Measurements from ENCODE around the gene MYOZ2.
"Not testable (repeated sequence)": the region's sequence is repeated elsewhere in the genome, so short reads cannot be mapped to it uniquely, and the experiment has no call there.

Gene MYOZ2

DNA sequence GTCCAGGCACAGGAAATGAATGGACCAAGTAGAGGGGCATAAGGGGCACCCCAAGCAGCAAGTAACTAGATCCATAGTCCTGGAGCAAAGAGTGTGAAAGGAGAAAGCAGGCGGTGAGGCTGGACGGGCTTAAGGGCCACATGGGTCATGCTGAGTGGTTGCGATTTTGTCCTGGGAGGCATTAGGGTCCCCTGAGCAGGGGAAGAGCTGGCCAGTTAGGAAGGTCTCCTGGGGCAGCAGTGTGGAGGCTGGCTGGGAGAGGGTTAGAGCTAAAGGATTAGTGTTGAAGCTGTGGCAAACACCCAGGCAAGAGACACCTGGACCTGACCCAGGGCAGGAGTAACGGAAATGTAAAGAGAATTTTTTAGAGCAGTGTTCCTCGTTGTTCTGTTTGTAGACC lies 26.5 kb downstream of the MYOZ2 start:
- Mint-ChIP-seq H3K9me3 (peaks cover 5% of the 10 kb centered on the region), H3K27me3 (ENCODE audit: low read depth) (no peaks in the 10 kb centered on the region), H3K4me1 (peaks cover 9% of the 10 kb centered on the region), H3K4me3 (no peak overlapping the region), H3K36me3 (ENCODE audit: low read depth) (peaks cover 4% of the 10 kb centered on the region), H3K27ac (no peak overlapping the region)
- TF ChIP-seq, protein P1, sequence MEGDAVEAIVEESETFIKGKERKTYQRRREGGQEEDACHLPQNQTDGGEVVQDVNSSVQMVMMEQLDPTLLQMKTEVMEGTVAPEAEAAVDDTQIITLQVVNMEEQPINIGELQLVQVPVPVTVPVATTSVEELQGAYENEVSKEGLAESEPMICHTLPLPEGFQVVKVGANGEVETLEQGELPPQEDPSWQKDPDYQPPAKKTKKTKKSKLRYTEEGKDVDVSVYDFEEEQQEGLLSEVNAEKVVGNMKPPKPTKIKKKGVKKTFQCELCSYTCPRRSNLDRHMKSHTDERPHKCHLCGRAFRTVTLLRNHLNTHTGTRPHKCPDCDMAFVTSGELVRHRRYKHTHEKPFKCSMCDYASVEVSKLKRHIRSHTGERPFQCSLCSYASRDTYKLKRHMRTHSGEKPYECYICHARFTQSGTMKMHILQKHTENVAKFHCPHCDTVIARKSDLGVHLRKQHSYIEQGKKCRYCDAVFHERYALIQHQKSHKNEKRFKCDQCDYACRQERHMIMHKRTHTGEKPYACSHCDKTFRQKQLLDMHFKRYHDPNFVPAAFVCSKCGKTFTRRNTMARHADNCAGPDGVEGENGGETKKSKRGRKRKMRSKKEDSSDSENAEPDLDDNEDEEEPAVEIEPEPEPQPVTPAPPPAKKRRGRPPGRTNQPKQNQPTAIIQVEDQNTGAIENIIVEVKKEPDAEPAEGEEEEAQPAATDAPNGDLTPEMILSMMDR (IDR thresholded peaks at IDR 0.05; ENCODE audit: unreplicated experiment in 3 of 3) = no peak

DNA sequence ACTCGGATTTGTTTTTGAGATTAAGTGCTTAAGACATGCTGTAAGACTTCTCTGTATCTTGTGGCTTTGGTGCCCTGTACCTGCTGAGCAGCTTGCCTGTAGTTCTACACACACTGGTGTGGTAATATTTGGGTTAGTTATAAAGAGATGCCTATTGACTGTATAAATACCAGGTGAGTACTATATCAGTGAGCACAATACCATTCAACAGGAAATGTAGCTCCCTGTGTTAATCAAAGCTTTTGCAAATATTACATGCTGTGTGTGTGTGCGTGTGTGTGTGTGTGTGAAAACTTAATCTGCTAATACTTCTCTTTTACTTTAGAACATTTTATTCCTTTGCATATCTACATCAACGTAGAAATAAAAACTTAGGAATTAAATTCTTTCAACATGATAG lies 30.1 kb downstream of the MYOZ2 start:
- Mint-ChIP-seq H3K36me3 (ENCODE audit: low read depth) (peaks cover 4% of the 10 kb centered on the region), H3K4me1 (peaks cover 9% of the 10 kb centered on the region), H3K27ac (no peak overlapping the region), H3K4me3 (no peak overlapping the region), H3K9me3 (peaks cover 16% of the 10 kb centered on the region), H3K27me3 (ENCODE audit: low read depth) (no peaks in the 10 kb centered on the region)
- TF ChIP-seq, protein P1 (IDR thresholded peaks at IDR 0.05; ENCODE audit: unreplicated experiment in 3 of 3) = no peak

DNA sequence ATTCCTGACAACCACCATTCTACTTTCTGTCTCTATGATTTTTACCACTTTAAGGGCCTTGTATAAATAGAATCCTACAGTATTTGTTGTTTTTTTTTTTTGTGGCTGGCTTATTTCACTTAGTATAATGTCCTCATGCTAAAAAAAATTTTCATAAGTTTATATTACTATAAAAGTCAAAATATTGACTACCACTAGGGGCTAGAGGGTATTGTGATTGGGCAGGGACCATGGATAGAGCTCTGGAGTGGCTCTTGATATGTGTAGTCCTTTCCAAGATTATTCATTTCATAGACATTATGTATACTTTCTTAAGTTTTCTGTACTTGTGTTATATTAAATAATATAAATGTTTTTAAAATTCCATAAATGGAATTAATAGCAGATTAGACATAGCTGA lies 34.6 kb downstream of the MYOZ2 start:
- Mint-ChIP-seq H3K27ac (no peak overlapping the region), H3K4me3 (no peak overlapping the region), H3K9me3 (peaks cover 16% of the 10 kb centered on the region), H3K36me3 (ENCODE audit: low read depth) (peaks cover 4% of the 10 kb centered on the region), H3K4me1 (no peaks in the 10 kb centered on the region), H3K27me3 (ENCODE audit: low read depth) (no peaks in the 10 kb centered on the region)
- TF ChIP-seq, protein P1 (IDR thresholded peaks at IDR 0.05; ENCODE audit: unreplicated experiment in 3 of 3) = no peak

DNA sequence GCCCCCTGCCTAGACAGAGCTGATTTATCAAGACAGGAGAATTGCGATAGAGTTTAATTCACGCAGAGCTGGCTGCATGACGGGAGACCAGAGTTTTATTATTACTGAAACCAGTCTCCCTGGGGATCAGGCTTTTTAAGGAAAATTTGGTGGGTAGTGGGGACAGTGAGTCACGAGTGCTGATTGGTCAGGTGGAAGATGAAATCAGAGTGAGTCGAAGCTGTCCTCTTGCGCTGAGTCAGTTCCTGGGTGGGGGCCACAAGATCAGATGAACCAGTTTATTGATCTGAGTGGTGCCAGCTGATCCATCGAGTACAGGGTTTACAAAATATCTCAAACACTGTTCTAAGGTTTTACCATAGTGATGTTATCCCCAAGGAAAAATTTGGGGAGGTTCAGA lies 36.6 kb downstream of the MYOZ2 start:
- no peaks in the 10 kb centered on the region for H3K27me3 Mint-ChIP-seq (ENCODE audit: low read depth)
- H3K9me3 Mint-ChIP-seq = peaks cover 10% of the 10 kb centered on the region
- H3K36me3 Mint-ChIP-seq (ENCODE audit: low read depth) = no peaks in the 10 kb centered on the region
- H3K27ac Mint-ChIP-seq = no peak overlapping the region
- no peaks in the 10 kb centered on the region for H3K4me1 Mint-ChIP-seq
- TF ChIP-seq, protein P1 (IDR thresholded peaks at IDR 0.05; ENCODE audit: unreplicated experiment in 3 of 3) = no peak
- H3K4me3 Mint-ChIP-seq = no peak overlapping the region

DNA sequence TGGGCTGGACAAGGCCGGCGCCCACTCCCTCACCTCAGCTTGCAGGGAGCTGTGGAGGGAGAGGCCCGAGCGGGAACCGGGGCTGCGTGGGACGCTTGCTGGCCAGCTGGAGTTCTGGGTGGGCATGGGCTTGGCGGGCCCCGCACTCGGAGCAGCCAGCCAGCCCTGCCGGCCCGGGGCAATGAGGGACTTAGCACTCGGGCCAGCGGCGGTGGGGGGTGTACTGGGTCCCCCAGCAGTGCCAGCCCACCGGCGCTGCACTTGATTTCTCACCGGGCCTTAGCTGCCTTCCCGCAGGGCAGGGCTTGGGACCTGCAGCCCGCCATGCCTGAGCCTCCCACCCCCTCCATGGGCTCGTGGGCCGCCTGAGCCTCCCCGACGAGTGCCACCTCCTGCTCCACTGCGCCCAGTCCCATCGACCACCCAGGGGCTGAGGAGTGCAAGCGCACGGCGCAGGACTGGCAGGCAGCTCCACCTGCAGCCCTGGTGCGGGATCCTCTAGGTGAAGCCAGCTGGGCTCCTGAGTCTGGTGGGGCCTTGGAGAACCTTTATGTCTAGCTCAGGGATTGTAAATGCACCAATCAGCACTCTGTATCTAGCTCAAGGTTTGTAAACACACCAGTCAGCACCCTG lies 38.2 kb downstream of the MYOZ2 start:
- not testable (repeated sequence) for H3K9me3 Mint-ChIP-seq; H3K27me3 Mint-ChIP-seq (ENCODE audit: low read depth); H3K4me1 Mint-ChIP-seq; H3K4me3 Mint-ChIP-seq; H3K27ac Mint-ChIP-seq; H3K36me3 Mint-ChIP-seq (ENCODE audit: low read depth)

DNA sequence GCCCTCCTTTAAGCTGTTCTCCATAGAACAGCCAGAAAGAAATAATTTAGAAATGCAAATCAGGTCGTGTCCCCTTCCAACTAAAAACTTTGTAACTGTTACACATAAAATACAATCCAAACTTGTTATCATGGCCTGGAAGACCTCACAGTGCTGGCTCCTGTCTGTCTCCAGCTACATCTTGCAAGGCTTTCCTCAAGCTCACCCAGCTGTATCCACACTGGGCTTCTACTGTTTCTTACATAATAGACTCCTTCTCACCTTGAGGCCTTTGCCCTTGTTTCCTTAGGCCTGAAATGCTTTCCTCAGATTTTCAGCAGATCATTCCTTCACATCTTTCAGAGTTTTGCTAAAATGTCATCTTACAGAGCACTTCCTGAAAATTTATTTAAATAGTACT lies 43.4 kb downstream of the MYOZ2 start:
- Mint-ChIP-seq H3K9me3 (no peaks in the 10 kb centered on the region), H3K4me3 (no peak overlapping the region), H3K4me1 (no peaks in the 10 kb centered on the region), H3K36me3 (ENCODE audit: low read depth) (no peaks in the 10 kb centered on the region), H3K27me3 (ENCODE audit: low read depth) (no peaks in the 10 kb centered on the region), H3K27ac (no peak overlapping the region)
- TF ChIP-seq, protein P1 (IDR thresholded peaks at IDR 0.05; ENCODE audit: unreplicated experiment in 3 of 3) = no peak

Data from nephron (organoid).